Heart right ventricle (tissue), 16 donors: ENCODE data around the gene UCK1. TPM values are rescaled to one million over a fixed set of nuclear protein-coding genes. Genes with fewer than 3 reads are reported as not detected.

ENCODE experiments used
- ATAC-seq, 8 donors: fragments of 200-7000 bp; cut with Tn5 transposase; one replicate each; pipeline ENCODE4 v1.9.1; 2020; ENCODE audit warnings: mild to moderate bottlenecking in 8 of 8, moderate library complexity in 8 of 8, moderate number of reproducible peaks in 1 of 8
- DNase-seq, 2 donors: peaks; one replicate each; pipeline ENCODE4 v3.0.0-alpha.2; 2020
- H3K27ac ChIP-seq, 10 donors: fragments of 200-600 bp; sonication (generic) in 2 of 10; one replicate each; pipeline versions ENCODE4 v1.5.0 to v1.8.0; 2020 to 2022; ENCODE audit warnings: mild to moderate bottlenecking in 3 of 10
- H3K27me3 ChIP-seq, 7 donors: fragments of 200-600 bp; one replicate each; pipeline ENCODE4 v1.8.0; 2021 to 2022; ENCODE audit warnings: mild to moderate bottlenecking in 2 of 7
- H3K36me3 ChIP-seq, 9 donors: fragments of 200-600 bp; sonication (generic) in 1 of 9; one replicate each; pipeline versions ENCODE4 v1.5.0 to v1.8.0; 2020 to 2022; ENCODE audit warnings: mild to moderate bottlenecking in 2 of 9
- H3K4me1 ChIP-seq, 9 donors: fragments of 200-600 bp; sonication (generic) in 1 of 9; one replicate each; pipeline versions ENCODE4 v1.5.0 to v1.8.0; 2020 to 2022; ENCODE audit warnings: mild to moderate bottlenecking in 4 of 9
- H3K4me3 ChIP-seq, 10 donors: fragments of 200-600 bp; sonication (generic) in 2 of 10; one replicate each; pipeline versions ENCODE4 v1.5.0 to v1.8.0; 2020 to 2022; ENCODE audit warnings: mild to moderate bottlenecking in 7 of 10, moderate library complexity in 2 of 10
- H3K9me3 ChIP-seq, 11 donors: fragments of 200-600 bp in 10 of 11; sonication (generic) in 2 of 11; one replicate each; pipeline versions ENCODE4 v1.5.0 to v1.8.0; 2013 to 2022; ENCODE audit warnings: mild to moderate bottlenecking in 2 of 11, control low read depth in 1 of 11, moderate library complexity in 1 of 11
- CTCF ChIP-seq, 9 donors: fragments of 200-600 bp; sonication (generic) in 2 of 9; IDR thresholded peaks; one replicate each; pipeline versions ENCODE4 v1.5.0 to v1.8.0; 2021 to 2022; ENCODE audit warnings: antibody characterized with exemption in 9 of 9, mild to moderate bottlenecking in 5 of 9, moderate library complexity in 1 of 9
- WGBS, 2 donors: extraction: QIAGEN DNeasy Blood & Tissue Kit; methylation state at CpG; one replicate each; pipeline ENCODE4 v1.1.7; 2013; ENCODE audit warnings: inconsistent platforms in 1 of 2; 5-methylcytosine and 5-hydroxymethylcytosine counted together
- intact Hi-C, 10 donors: fragments of 100-400 bp; cut with DNase I; formaldehyde crosslinking; loops; one replicate each; pipeline versions ENCODE4 v1.11.1 to v1.14.2; 2022
- polyA plus RNA-seq, 2 donors: library from polyadenylated mRNA; stranded (reverse); fragments of 200-250 nt; gene quantifications; one replicate each; pipeline ENCODE4 v1.2.3, GENCODE V29; 2013
- total RNA-seq, 10 donors: library from RNA; stranded (reverse); fragmentation: NEBNext Ultra II Directional in 3 of 10; extraction: Animal tissue kit (Norgen Biotek cat#: 25700) in 3 of 10; gene quantifications; one replicate each; pipeline versions ENCODE4 v1.2.1 to v1.2.4, GENCODE V29; 2021 to 2023
- donor health status: Arrhythmogenic right ventricular cardiomyopathy.
- donor health status: ischemic (EF 13 %, LVEDD 7.1; RV severe dilation, severe dysfunction).
- donor health status: healthy with polysubstance abuse.
- donor health status: DM: no; HTN: yes; CAD: no.
- donor health status: DM: no; HTN: no; CAD: no.
- donor health status: ischemic (EF 25% LVEDD 6.9; RV normal size, moderate dysfunction).
- donor health status: ischemic (EF 25% LVEDD 5.7; RV mildly dilated, moderate dysfunction).
- donor health status: healthy.
- donor health status: DM: yes; HTN: yes; CAD: no.
- donor health status: Ischemic cardiomyopathy.
- donor health status: ischemic (EF 35%, LVEDD 5.7; RV mildly dilated, moderate dysfunction).
- donor health status: nonischemic (EF 11% LVEDD 7.7; RV severe dilation, severe dysfunction).
- donor health status: DM: yes; HTN: yes; CAD: no.
- donor health status: PGD.
- donor health status: ischemic (EF 29% LVEDD 5.4; RV normal size, mild dysfunction).
- donor health status: nonischemic (EF 23%, LVEDD 6.1; RV moderate dilation, normal function).

The UCK1 gene
- total and polyA plus RNA-seq, 12 donors: 16.6 to 32.7 (median 22.6) TPM

- ATAC-seq (peak in 2 of 8 donors; percentile 26 to 39), DNase-seq (no peak)
- Histone ChIP-seq H3K4me1 (peaks cover 5 to 14% (median 10%) of the 10 kb centered on the region in 9 donors), H3K27me3 (peaks cover 11 to 66% (median 43%) of the 10 kb centered on the region in 7 donors), H3K4me3 (peak within 1 kb of the TSS in 6 of 10 donors; percentile 4 to 38 (median 24)), H3K9me3 (peaks cover 0 to 28% (median 19%) of the 10 kb centered on the region in 11 donors), H3K36me3 (no peaks in the 10 kb centered on the region), H3K27ac (no peak within 1 kb of the TSS)
- WGBS, 2 donors: 22 to 27% methylated on average over 44 to 50 of the region's 50 CpGs
- TF ChIP-seq CTCF (IDR thresholded peaks at IDR 0.05): no peak
- intact Hi-C loops: no loop called here
These were observed 14.1 kb upstream of the UCK1 start, which contains the start of gene PRRT1B for GRCh38 chr9:131545003-131545785. PRRT1B (plus strand) TSS chr9:131545523; CDS start chr9:131545616, 93 bp downstream.

- Histone ChIP-seq H3K27ac (no peak overlapping the region), H3K36me3 (no peaks in the 10 kb centered on the region), H3K27me3 (peaks cover 11 to 45% (median 36%) of the 10 kb centered on the region in 7 donors), H3K4me3 (no peak overlapping the region), H3K9me3 (peaks cover 0 to 28% (median 19%) of the 10 kb centered on the region in 11 donors), H3K4me1 (peaks cover 5 to 14% (median 10%) of the 10 kb centered on the region in 9 donors)
- DNase-seq: no peak
- intact Hi-C loops: no loop called here
- ATAC-seq: no peak
- TF ChIP-seq CTCF (IDR thresholded peaks at IDR 0.05): no peak
- 93 to 95% methylated on average over 6 of the region's 6 CpGs for WGBS, 2 donors
These were observed 12.1 kb upstream of the UCK1 start for GRCh38 chr9:131543141-131543540.

- Histone ChIP-seq H3K4me1 (no peaks in the 10 kb centered on the region), H3K36me3 (no peaks in the 10 kb centered on the region), H3K27me3 (peaks cover 0 to 7% (median 0%) of the 10 kb centered on the region in 7 donors), H3K27ac (no peak overlapping the region), H3K4me3 (no peak overlapping the region), H3K9me3 (peaks cover 0 to 27% (median 19%) of the 10 kb centered on the region in 11 donors)
- ATAC-seq (no peak), DNase-seq (no peak)
- 85 to 86% methylated on average over 7 of the region's 7 CpGs for WGBS, 2 donors
- no peak for TF ChIP-seq CTCF (IDR thresholded peaks at IDR 0.05)
- intact Hi-C loops: no loop called here
These were observed 8.3 kb upstream of the UCK1 start for GRCh38 chr9:131539223-131539923.

- Histone ChIP-seq H3K27ac (no peak overlapping the region), H3K4me1 (no peaks in the 10 kb centered on the region), H3K27me3 (no peaks in the 10 kb centered on the region), H3K9me3 (peaks cover 0 to 12% (median 8%) of the 10 kb centered on the region in 11 donors), H3K36me3 (no peaks in the 10 kb centered on the region), H3K4me3 (no peak overlapping the region)
- WGBS, 2 donors: 96% methylated on average over 19 of the region's 19 CpGs
- ATAC-seq: no peak
- no peak for DNase-seq
- TF ChIP-seq CTCF (IDR thresholded peaks at IDR 0.05): no peak
- intact Hi-C loops: no loop called here
These were observed 6.9 kb upstream of the UCK1 start for GRCh38 chr9:131537946-131538345.
